Fibroblast of skin of left quadriceps (primary cell): ENCODE data around the gene CHD5.

Source experiments
- DNase-seq, 2 experiments: peaks; one replicate each; pipeline ENCODE4 v3.0.0-alpha.2; 2013; ENCODE audit warnings: low read depth in 2 of 2

CHD5 gene

GRCh38 chr1:6099787-6100765, 80.0 kb downstream of the CHD5 start:
- DNase-seq: no peak

GRCh38 chr1:6099297-6099696, 80.8 kb downstream of the CHD5 start:
- no peak for DNase-seq

- DNase-seq: no peak
These were observed 81.6 kb downstream of the CHD5 start for GRCh38 chr1:6098303-6099215.

- DNase-seq: no peak
These were observed 82.3 kb downstream of the CHD5 start for GRCh38 chr1:6097824-6098223.

GRCh38 chr1:6097117-6097595, 83.0 kb downstream of the CHD5 start:
- DNase-seq: no peak

- DNase-seq: no peak
These were observed 83.6 kb downstream of the CHD5 start for GRCh38 chr1:6096243-6097116.

- DNase-seq: no peak
These were observed 84.4 kb downstream of the CHD5 start for GRCh38 chr1:6095511-6096242.

- DNase-seq: no peak
These were observed 85.2 kb downstream of the CHD5 start for GRCh38 chr1:6094801-6095505.

GRCh38 chr1:6094246-6094645, 85.9 kb downstream of the CHD5 start:
- DNase-seq: no peak

- DNase-seq: no peak
These were observed 86.5 kb downstream of the CHD5 start for GRCh38 chr1:6093611-6094010.

GRCh38 chr1:6093071-6093470, 87.0 kb downstream of the CHD5 start:
- no peak for DNase-seq

GRCh38 chr1:6092211-6092610, 87.9 kb downstream of the CHD5 start:
- no peak for DNase-seq

- no peak for DNase-seq
These were observed 88.4 kb downstream of the CHD5 start for GRCh38 chr1:6091823-6092109.

GRCh38 chr1:6090996-6091822, 88.9 kb downstream of the CHD5 start:
- DNase-seq: no peak

- DNase-seq: no peak
These were observed 89.8 kb downstream of the CHD5 start for GRCh38 chr1:6090288-6090687.

GRCh38 chr1:6088956-6089355, 91.2 kb downstream of the CHD5 start:
- DNase-seq: no peak

- DNase-seq: no peak
These were observed 92.2 kb downstream of the CHD5 start for GRCh38 chr1:6087958-6088357.

GRCh38 chr1:6087377-6087772, 92.7 kb downstream of the CHD5 start:
- DNase-seq: no peak

GRCh38 chr1:6086762-6087376, 93.3 kb downstream of the CHD5 start:
- DNase-seq: no peak
